ENCODE measurements around the gene TRAFD1. TPM values are rescaled to one million over a fixed set of nuclear protein-coding genes. Genes with fewer than 3 reads are reported as not detected.

Gene TRAFD1
- total RNA-seq, 1 donor from 2014 or later = 46.7 TPM

DNA sequence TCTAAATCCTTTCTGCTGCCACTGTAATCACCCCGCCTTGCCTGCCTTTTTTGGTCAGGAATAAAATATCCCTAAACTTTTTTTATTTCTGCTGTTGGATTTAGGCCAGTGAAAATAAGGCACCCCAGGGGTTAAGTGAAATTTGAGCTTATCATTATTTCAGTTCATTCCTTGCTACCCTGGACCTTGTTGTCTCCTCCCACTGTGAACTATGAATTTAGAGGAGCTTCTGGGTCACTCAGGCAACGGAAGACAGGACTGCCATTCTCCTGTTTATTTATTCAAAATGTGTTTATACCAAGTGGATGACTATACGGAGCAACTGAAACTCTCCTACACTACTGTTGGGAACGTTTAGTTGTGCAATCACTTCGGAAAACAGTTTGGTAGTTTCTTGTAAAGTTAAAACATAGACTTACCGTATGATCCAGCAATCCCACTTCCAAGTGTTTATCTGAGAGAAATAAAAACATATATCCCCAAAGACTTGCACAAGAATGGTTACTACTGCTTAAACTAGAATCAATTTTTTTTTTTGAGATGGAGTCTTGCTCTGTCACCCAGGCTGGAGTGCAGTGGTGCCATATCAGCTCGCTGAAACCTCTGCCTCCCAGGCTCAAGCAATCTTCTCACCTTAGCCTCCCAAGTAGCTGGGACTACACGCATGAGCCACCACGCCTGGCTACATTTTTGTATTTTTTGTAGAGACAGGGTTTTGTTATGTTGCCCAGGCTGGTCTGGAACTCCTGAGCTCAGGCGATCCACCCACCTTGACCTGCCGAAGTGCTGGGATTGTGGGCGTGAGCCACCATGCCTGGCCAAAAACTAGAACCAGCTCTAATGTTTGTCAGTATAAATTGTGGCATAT, 2.3 kb upstream of the TRAFD1 start:
- no peaks in the 10 kb centered on the region for H3K9me3 Mint-ChIP-seq
- peaks cover 10% of the 10 kb centered on the region for H3K27me3 Mint-ChIP-seq (ENCODE audit: insufficient read depth)
- peaks cover 29% of the 10 kb centered on the region for H3K4me1 Mint-ChIP-seq (ENCODE audit: low read depth)
- H3K27ac Mint-ChIP-seq = no peak overlapping the region
- H3K36me3 Mint-ChIP-seq (ENCODE audit: low read depth) = peaks cover 2% of the 10 kb centered on the region
- intact Hi-C loops (cut with micrococcal nuclease) = no loop called here
- DNase-seq (ENCODE audit: low spot score) = no peak
- no peak overlapping the region for H3K4me3 Mint-ChIP-seq

- peak overlapping the region; percentile 40 for H3K27ac Mint-ChIP-seq
Measured at GRCh38 chr12:112124918-112125249, 476 bp upstream of the TRAFD1 start.

DNA sequence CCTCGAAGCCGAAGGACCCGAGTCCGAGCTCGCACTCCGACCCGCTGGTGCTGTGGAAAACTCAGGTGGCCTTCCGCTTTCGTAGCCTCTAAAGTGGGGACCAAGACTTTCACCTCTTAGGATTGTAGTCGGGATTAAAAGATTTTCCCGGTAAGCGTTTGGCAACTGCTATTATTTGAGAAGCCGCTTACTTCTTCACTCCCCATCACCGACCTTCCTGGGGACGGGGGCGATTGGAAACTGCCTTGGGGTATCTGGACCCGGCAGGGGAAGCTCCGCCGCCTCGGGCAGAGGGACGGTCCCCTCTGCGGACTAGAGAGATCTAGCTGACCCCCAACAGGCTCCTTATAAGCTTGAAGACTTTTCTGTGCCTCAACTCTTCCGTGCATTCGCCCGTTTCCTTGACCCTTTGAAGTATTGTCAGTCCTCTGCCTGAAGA, 659 bp downstream of the TRAFD1 start:
- H3K9me3 Mint-ChIP-seq = no peaks in the 10 kb centered on the region

More at GRCh38 chr12:112124918-112125249, 476 bp upstream of the TRAFD1 start:
- H3K27me3 Mint-ChIP-seq (ENCODE audit: insufficient read depth) = peaks cover 10% of the 10 kb centered on the region
- peaks cover 41% of the 10 kb centered on the region for H3K4me1 Mint-ChIP-seq (ENCODE audit: low read depth)
- H3K9me3 Mint-ChIP-seq = no peaks in the 10 kb centered on the region
- peaks cover 2% of the 10 kb centered on the region for H3K36me3 Mint-ChIP-seq (ENCODE audit: low read depth)
- DNase-seq (ENCODE audit: low spot score) = no peak
- intact Hi-C loops (cut with micrococcal nuclease) = loop anchor here (1.0 to 5.0 kb wide), 5 partner anchors 17 to 528 kb away; partner anchors contain the start of genes ATXN2, MAPKAPK5 and NAA25
- peak overlapping the region; percentile 82 for H3K4me3 Mint-ChIP-seq

GRCh38 chr12:112126911-112127310, 1.6 kb downstream of the TRAFD1 start:
- intact Hi-C loops (cut with micrococcal nuclease) = loop anchor here (5.0 kb wide), 2 partner anchors 285 to 530 kb away; partner anchors contain the start of genes ATXN2 and MAPKAPK5
- H3K27me3 Mint-ChIP-seq (ENCODE audit: insufficient read depth) = peaks cover 4% of the 10 kb centered on the region
- no peaks in the 10 kb centered on the region for H3K9me3 Mint-ChIP-seq
- peak overlapping the region; percentile 78 for H3K27ac Mint-ChIP-seq
- peaks cover 48% of the 10 kb centered on the region for H3K4me1 Mint-ChIP-seq (ENCODE audit: low read depth)
- no peak for DNase-seq (ENCODE audit: low spot score)
- H3K36me3 Mint-ChIP-seq (ENCODE audit: low read depth) = peaks cover 4% of the 10 kb centered on the region
- peak overlapping the region; percentile 82 for H3K4me3 Mint-ChIP-seq

More for the DNA sequence above, 659 bp downstream of the TRAFD1 start:
- Mint-ChIP-seq H3K4me3 (peak overlapping the region; percentile 82), H3K4me1 (ENCODE audit: low read depth) (peaks cover 40% of the 10 kb centered on the region), H3K36me3 (ENCODE audit: low read depth) (peaks cover 2% of the 10 kb centered on the region), H3K27me3 (ENCODE audit: insufficient read depth) (peaks cover 8% of the 10 kb centered on the region), H3K27ac (peak overlapping the region; percentile 78)
- DNase-seq (ENCODE audit: low spot score) = no peak
- intact Hi-C loops (cut with micrococcal nuclease) = loop anchor here (1.0 to 5.0 kb wide), 5 partner anchors 18 to 529 kb away; partner anchors contain the start of genes ATXN2, MAPKAPK5 and NAA25

- Mint-ChIP-seq H3K4me1 (ENCODE audit: low read depth) (peaks cover 55% of the 10 kb centered on the region), H3K27me3 (ENCODE audit: insufficient read depth) (no peaks in the 10 kb centered on the region), H3K36me3 (ENCODE audit: low read depth) (peaks cover 17% of the 10 kb centered on the region), H3K27ac (peak overlapping the region; percentile 79), H3K9me3 (no peaks in the 10 kb centered on the region), H3K4me3 (peak overlapping the region; percentile 77)
- no peak for DNase-seq (ENCODE audit: low spot score)
- intact Hi-C loops (cut with micrococcal nuclease) = loop anchor here (1.0 to 5.0 kb wide), 11 partner anchors 22 to 443 kb away; partner anchors contain the start of genes ACAD10, BRAP, ERP29 and HECTD4
Measured at GRCh38 chr12:112130441-112130998, 5.2 kb downstream of the TRAFD1 start.

DNA sequence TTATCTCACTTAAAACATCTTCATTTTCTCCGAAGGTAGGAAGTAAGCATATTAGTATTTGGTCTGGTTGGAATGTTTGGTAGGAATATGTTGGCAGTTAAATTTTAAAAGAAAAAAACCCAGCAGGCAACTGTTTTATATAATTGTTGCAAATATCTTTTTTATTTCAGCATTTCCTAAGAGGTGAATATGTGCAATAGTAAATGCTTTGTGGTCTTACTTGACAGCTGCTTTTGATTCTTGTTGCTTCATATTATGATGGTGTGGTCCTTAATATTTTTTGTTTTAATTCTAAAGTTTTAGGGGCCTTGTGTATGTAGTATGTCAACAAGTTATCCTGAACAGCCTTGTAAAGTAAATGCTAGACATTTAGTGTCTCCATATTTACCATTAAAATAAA, 6.3 kb downstream of the TRAFD1 start:
- peak overlapping the region; percentile 43 for H3K4me3 Mint-ChIP-seq
- intact Hi-C loops (cut with micrococcal nuclease) = loop anchor here (2.0 to 5.0 kb wide), 4 partner anchors 34 to 444 kb away; partner anchors contain the start of genes ACAD10 and BRAP

GRCh38 chr12:112133418-112133817, 8.1 kb downstream of the TRAFD1 start:
- Mint-ChIP-seq H3K4me1 (ENCODE audit: low read depth) (peaks cover 35% of the 10 kb centered on the region), H3K27me3 (ENCODE audit: insufficient read depth) (no peaks in the 10 kb centered on the region), H3K36me3 (ENCODE audit: low read depth) (peaks cover 16% of the 10 kb centered on the region), H3K27ac (no peak overlapping the region), H3K4me3 (no peak overlapping the region), H3K9me3 (no peaks in the 10 kb centered on the region)
- intact Hi-C loops (cut with micrococcal nuclease) = loop anchor here (5.0 kb wide), 2 partner anchors 36 to 446 kb away; partner anchors contain the start of genes ACAD10 and BRAP
- no peak for DNase-seq (ENCODE audit: low spot score)

More for the DNA sequence above, 6.3 kb downstream of the TRAFD1 start:
- peaks cover 17% of the 10 kb centered on the region for H3K36me3 Mint-ChIP-seq (ENCODE audit: low read depth)
- peak overlapping the region; percentile 35 for H3K27ac Mint-ChIP-seq
- H3K9me3 Mint-ChIP-seq = no peaks in the 10 kb centered on the region
- peaks cover 50% of the 10 kb centered on the region for H3K4me1 Mint-ChIP-seq (ENCODE audit: low read depth)
- no peaks in the 10 kb centered on the region for H3K27me3 Mint-ChIP-seq (ENCODE audit: insufficient read depth)
- no peak for DNase-seq (ENCODE audit: low spot score)

DNA sequence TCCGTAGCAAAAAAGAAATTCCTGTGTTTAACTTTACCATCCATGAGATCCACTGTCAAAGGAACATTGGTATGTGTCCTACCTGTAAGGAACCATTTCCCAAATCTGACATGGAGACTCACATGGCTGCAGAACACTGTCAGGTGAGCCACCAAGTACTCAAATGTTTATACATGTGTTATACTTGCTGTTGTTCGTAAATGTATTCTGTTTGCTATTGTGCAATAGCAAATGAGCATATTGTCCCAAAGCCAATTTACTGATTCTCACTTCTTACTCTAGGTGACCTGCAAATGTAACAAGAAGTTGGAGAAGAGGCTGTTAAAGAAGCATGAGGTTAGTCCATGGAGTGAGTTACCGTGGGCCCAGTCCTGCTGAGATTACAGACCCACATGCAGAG, 9.4 kb downstream of the TRAFD1 start:
- Mint-ChIP-seq H3K4me3 (no peak overlapping the region), H3K36me3 (ENCODE audit: low read depth) (peaks cover 18% of the 10 kb centered on the region), H3K4me1 (ENCODE audit: low read depth) (peaks cover 26% of the 10 kb centered on the region), H3K27ac (no peak overlapping the region), H3K27me3 (ENCODE audit: insufficient read depth) (no peaks in the 10 kb centered on the region), H3K9me3 (no peaks in the 10 kb centered on the region)
- DNase-seq (ENCODE audit: low spot score) = no peak
- intact Hi-C loops (cut with micrococcal nuclease) = loop anchor here (5.0 kb wide), 2 partner anchors 37 to 447 kb away; partner anchors contain the start of genes ACAD10 and BRAP

- no peaks in the 10 kb centered on the region for H3K27me3 Mint-ChIP-seq (ENCODE audit: insufficient read depth)
- no peaks in the 10 kb centered on the region for H3K9me3 Mint-ChIP-seq
- H3K4me3 Mint-ChIP-seq = no peak overlapping the region
- DNase-seq (ENCODE audit: low spot score) = no peak
- peak overlapping the region; percentile 61 for H3K27ac Mint-ChIP-seq
- intact Hi-C loops (cut with micrococcal nuclease) = no loop called here
- H3K36me3 Mint-ChIP-seq (ENCODE audit: low read depth) = peaks cover 37% of the 10 kb centered on the region
- peaks cover 16% of the 10 kb centered on the region for H3K4me1 Mint-ChIP-seq (ENCODE audit: low read depth)
Measured at GRCh38 chr12:112140728-112141127, 15.4 kb downstream of the TRAFD1 start.

- Mint-ChIP-seq H3K4me3 (no peak overlapping the region), H3K27ac (no peak overlapping the region), H3K36me3 (ENCODE audit: low read depth) (peaks cover 46% of the 10 kb centered on the region), H3K4me1 (ENCODE audit: low read depth) (peaks cover 9% of the 10 kb centered on the region), H3K27me3 (ENCODE audit: insufficient read depth) (no peaks in the 10 kb centered on the region), H3K9me3 (no peaks in the 10 kb centered on the region)
- no peak for DNase-seq (ENCODE audit: low spot score)
- intact Hi-C loops (cut with micrococcal nuclease) = no loop called here
Measured at GRCh38 chr12:112146123-112146522, 20.8 kb downstream of the TRAFD1 start.

- no peak overlapping the region for H3K4me3 Mint-ChIP-seq
- H3K27ac Mint-ChIP-seq = no peak overlapping the region
- no peaks in the 10 kb centered on the region for H3K27me3 Mint-ChIP-seq (ENCODE audit: insufficient read depth)
- intact Hi-C loops (cut with micrococcal nuclease) = no loop called here
- H3K4me1 Mint-ChIP-seq (ENCODE audit: low read depth) = peaks cover 16% of the 10 kb centered on the region
- no peak for DNase-seq (ENCODE audit: low spot score)
- H3K9me3 Mint-ChIP-seq = no peaks in the 10 kb centered on the region
- peaks cover 54% of the 10 kb centered on the region for H3K36me3 Mint-ChIP-seq (ENCODE audit: low read depth)
Measured at GRCh38 chr12:112148031-112148513, 22.7 kb downstream of the TRAFD1 start.

DNA sequence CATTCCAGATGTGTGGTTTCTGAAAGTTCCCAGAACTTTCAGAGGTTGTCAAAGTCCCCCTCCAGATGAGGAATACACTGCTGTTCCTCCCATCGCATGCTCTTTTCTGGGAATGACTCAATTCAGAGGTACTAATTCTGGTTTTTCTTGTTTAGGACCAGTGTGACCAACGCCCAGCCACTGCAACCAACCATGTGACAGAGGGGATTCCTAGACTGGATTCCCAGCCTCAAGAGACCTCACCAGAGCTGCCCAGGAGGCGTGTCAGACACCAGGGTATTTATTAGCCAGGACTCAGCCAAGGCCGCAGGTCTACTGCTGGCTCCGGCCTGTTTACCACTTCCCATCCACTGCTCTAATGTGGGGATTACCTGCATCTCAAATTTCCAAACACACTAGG, 24.2 kb downstream of the TRAFD1 start:
- no peak overlapping the region for H3K27ac Mint-ChIP-seq
- H3K36me3 Mint-ChIP-seq (ENCODE audit: low read depth) = peaks cover 58% of the 10 kb centered on the region
- no peak for DNase-seq (ENCODE audit: low spot score)
- H3K4me1 Mint-ChIP-seq (ENCODE audit: low read depth) = peaks cover 16% of the 10 kb centered on the region
- no peak overlapping the region for H3K4me3 Mint-ChIP-seq
- H3K9me3 Mint-ChIP-seq = no peaks in the 10 kb centered on the region
- intact Hi-C loops (cut with micrococcal nuclease) = no loop called here
- H3K27me3 Mint-ChIP-seq (ENCODE audit: insufficient read depth) = no peaks in the 10 kb centered on the region
